Measurements from ENCODE around the gene FMO3.

- TF ChIP-seq CTCF (IDR thresholded peaks at IDR 0.05) (no peak), KAT7 (CRISPR knock-in tag; IDR thresholded peaks at IDR 0.05; ENCODE audit: borderline replicate concordance) (no peak), CREB1 (CRISPR knock-in tag; IDR thresholded peaks at IDR 0.05) (no peak), MYBL2 (CRISPR knock-in tag; IDR thresholded peaks at IDR 0.05) (no peak), ZNF219 (CRISPR knock-in tag; IDR thresholded peaks at IDR 0.05; ENCODE audit: borderline replicate concordance) (no peak), USF2 (CRISPR knock-in tag; IDR thresholded peaks at IDR 0.05) (no peak), TEAD4 (CRISPR knock-in tag; IDR thresholded peaks at IDR 0.05) (no peak), JUN (CRISPR knock-in tag; IDR thresholded peaks at IDR 0.05) (no peak)
Measured at GRCh38 chr1:171082606-171083005, 8.1 kb upstream of the FMO3 start.
